Esophagus squamous epithelium (tissue), 5 donors: ENCODE results near the gene MAP1A. TPM values are rescaled to one million over a fixed set of nuclear protein-coding genes. Genes with fewer than 3 reads are reported as not detected.
"Not testable (repeated sequence)": the region's sequence is repeated elsewhere in the genome, so short reads cannot be mapped to it uniquely, and the experiment has no call there.

Experiments used
- DNase-seq: peaks from one replicate; lab custom pipeline; 2025; lab: John Stamatoyannopoulos, UW
- H3K27ac ChIP-seq, 4 donors: fragments of 200-600 bp; sonication (generic); one replicate each; pipeline ENCODE4 v1.5.1; 2016 to 2019; ENCODE audit warnings: mild to moderate bottlenecking in 1 of 4
- H3K27me3 ChIP-seq, 4 donors: fragments of 200-600 bp; sonication (generic); 1 replicate in 3 of 4; 2 replicates in 1 of 4; pipeline versions ENCODE4 v1.5.1 to v1.6.0; 2017 to 2021; ENCODE audit warnings: antibody characterized with exemption in 1 of 4
- H3K36me3 ChIP-seq, 3 donors: fragments of 200-600 bp; sonication (generic); one replicate each; pipeline ENCODE4 v1.5.1; 2016 to 2019
- H3K4me1 ChIP-seq, 3 donors: fragments of 200-600 bp; sonication (generic); one replicate each; pipeline ENCODE4 v1.5.1; 2017 to 2019
- H3K4me3 ChIP-seq, 4 donors: fragments of 200-600 bp; sonication (generic); 1 replicate in 3 of 4; 2 replicates in 1 of 4; pipeline ENCODE4 v1.5.1; 2016 to 2019; ENCODE audit warnings: mild to moderate bottlenecking in 2 of 4, moderate library complexity in 1 of 4
- H3K9me3 ChIP-seq, 3 donors: fragments of 200-600 bp; sonication (generic); one replicate each; pipeline ENCODE4 v1.5.1; 2016 to 2019
- POLR2A ChIP-seq, 4 donors: fragments of 450-650 bp; IDR thresholded peaks; one replicate each; pipeline ENCODE4 v1.6.1; 2017; ENCODE audit warnings: antibody characterized with exemption in 4 of 4, mild to moderate bottlenecking in 4 of 4, moderate library complexity in 3 of 4
- WGBS, 2 donors: methylation state at CpG; one replicate each; pipeline ENCODE4 v1.1.5; 2018; 5-methylcytosine and 5-hydroxymethylcytosine counted together
- intact Hi-C: fragments of 100-400 bp; cut with DNase I; formaldehyde crosslinking; loops from one replicate; pipeline ENCODE4 v1.15.0; 2022
- total RNA-seq, 4 donors: library from RNA; depleted of rRNA; stranded (reverse); fragments of >200 nt; gene quantifications; one replicate each; pipeline ENCODE4 v1.1.0, GENCODE V29; 2016
- TF ChIP-seq, protein P1 (sequence below), 6 experiments: fragments of 450-650 bp in 4 of 6; fragments of 200-600 bp in 2 of 6; sonication (generic) in 2 of 6; IDR thresholded peaks; one replicate each; pipeline ENCODE4 v1.5.1; 2016 to 2019; ENCODE audit warnings: antibody characterized with exemption in 6 of 6, mild to moderate bottlenecking in 4 of 6, moderate library complexity in 4 of 6
- donor health status: DM: yes; HTN: yes; CAD: no.

MAP1A gene
- total RNA-seq, 4 donors from 2014 or later = 0.53 to 5.9 (median 2.3) TPM

DNA sequence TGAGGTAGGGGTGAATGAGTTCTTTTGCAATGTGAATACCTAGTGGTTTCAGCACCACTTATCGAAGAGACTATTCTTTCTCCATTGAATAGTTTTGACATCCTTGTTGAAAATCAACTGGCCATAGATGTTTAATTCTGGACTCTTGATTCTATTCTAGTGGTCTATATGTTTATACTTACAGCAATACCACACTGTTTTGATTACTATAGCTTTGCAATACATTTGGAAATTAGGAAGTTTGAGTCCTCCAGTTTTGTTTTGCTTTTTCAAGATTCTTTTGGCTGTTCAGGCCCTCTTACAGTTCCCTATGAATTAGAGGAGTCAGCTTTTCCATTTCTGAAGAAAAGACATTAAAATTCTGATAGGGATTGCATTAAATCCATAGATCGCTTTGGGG, 30.1 kb downstream of the MAP1A start:
- H3K27ac ChIP-seq = no peak overlapping the region
- peaks cover 0 to 6% (median 0%) of the 10 kb centered on the region in 3 donors for H3K9me3 ChIP-seq
- WGBS, 2 donors = 92 to 96% methylated on average over 2 of the region's 2 CpGs
- no peak overlapping the region for H3K4me3 ChIP-seq
- no peaks in the 10 kb centered on the region for H3K4me1 ChIP-seq
- H3K36me3 ChIP-seq = peaks cover 0 to 47% (median 0%) of the 10 kb centered on the region in 3 donors
- H3K27me3 ChIP-seq = no peaks in the 10 kb centered on the region
- TF ChIP-seq, protein P1, sequence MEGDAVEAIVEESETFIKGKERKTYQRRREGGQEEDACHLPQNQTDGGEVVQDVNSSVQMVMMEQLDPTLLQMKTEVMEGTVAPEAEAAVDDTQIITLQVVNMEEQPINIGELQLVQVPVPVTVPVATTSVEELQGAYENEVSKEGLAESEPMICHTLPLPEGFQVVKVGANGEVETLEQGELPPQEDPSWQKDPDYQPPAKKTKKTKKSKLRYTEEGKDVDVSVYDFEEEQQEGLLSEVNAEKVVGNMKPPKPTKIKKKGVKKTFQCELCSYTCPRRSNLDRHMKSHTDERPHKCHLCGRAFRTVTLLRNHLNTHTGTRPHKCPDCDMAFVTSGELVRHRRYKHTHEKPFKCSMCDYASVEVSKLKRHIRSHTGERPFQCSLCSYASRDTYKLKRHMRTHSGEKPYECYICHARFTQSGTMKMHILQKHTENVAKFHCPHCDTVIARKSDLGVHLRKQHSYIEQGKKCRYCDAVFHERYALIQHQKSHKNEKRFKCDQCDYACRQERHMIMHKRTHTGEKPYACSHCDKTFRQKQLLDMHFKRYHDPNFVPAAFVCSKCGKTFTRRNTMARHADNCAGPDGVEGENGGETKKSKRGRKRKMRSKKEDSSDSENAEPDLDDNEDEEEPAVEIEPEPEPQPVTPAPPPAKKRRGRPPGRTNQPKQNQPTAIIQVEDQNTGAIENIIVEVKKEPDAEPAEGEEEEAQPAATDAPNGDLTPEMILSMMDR (IDR thresholded peaks at IDR 0.05) = no peak
- TF ChIP-seq POLR2A (IDR thresholded peaks at IDR 0.05) = no peak
- intact Hi-C loops = no loop called here
- no peak for DNase-seq

DNA sequence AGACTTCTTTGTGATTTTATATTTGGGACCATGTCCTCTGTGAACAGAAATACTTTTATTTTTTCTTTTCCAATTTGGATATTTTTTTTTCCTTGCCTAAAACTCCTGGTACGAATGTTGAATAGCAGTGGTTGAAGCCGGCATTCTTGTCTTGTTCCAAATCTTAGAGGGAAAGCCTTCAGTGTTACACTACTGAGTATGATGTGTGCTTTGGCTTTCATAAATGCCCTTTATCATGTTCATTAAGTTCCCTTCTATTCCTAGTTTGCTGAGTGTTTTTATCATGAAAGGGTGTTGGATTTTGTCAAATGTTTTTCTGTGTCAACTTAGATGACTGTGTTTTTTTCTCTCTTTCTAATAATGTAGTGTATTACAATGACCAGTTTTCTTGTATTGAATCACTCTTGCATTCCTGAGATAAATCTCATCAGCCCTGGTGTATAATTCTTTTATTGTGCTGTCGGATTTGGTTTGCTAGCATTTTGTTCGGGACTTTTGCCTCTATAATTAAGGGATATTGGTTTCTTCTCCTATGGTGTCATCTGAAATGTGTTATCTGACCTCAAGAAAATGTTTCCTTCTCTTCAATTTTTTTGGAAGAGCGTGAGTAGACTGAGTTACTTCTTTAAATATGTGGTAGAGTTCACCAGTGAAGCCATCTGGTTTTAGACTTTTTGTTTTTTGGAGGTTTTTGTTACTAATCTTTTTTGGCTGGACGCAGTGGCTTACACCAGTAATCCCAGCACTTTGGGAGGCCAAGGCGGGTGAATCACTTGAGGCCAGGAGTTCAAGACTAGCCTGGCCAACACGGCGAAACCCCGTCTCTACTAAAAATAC, 33.3 kb downstream of the MAP1A start:
- intact Hi-C loops = no loop called here

DNA sequence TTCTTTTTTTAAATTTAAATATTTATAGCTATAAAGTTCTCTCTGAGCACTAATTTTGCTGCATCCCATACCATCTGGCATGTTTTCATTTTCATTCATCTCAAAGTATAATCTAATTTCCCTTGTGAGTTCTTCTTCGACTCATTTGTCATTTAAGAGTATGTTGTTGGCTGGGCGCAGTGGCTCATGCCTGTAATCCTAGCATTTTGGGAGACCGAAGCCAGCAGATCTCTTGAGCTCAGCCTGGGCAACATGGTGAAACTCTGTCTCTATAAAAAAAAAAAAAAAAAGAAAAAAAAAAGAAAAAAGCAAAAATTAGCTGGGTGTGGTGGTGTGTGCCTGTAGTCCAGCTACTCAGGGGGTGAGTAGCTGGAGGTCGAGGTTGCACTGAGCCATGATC, 34.8 kb downstream of the MAP1A start:
- Histone ChIP-seq H3K27me3 (no peaks in the 10 kb centered on the region), H3K36me3 (peaks cover 0 to 77% (median 0%) of the 10 kb centered on the region in 3 donors), H3K4me1 (no peaks in the 10 kb centered on the region), H3K4me3 (no peak overlapping the region), H3K27ac (no peak overlapping the region), H3K9me3 (peaks cover 0 to 6% (median 0%) of the 10 kb centered on the region in 3 donors)
- intact Hi-C loops = no loop called here
- no peak for DNase-seq
- WGBS, 2 donors = 90 to 95% methylated on average over 4 of the region's 4 CpGs
- TF ChIP-seq, protein P1 (IDR thresholded peaks at IDR 0.05) = no peak
- TF ChIP-seq POLR2A (IDR thresholded peaks at IDR 0.05) = no peak

More for the DNA sequence above, 33.3 kb downstream of the MAP1A start:
- TF ChIP-seq POLR2A (IDR thresholded peaks at IDR 0.05) = no peak
- TF ChIP-seq, protein P1 (IDR thresholded peaks at IDR 0.05) = no peak
- Histone ChIP-seq H3K27me3 (no peaks in the 10 kb centered on the region), H3K4me3 (no peak overlapping the region), H3K9me3 (peaks cover 0 to 6% (median 0%) of the 10 kb centered on the region in 3 donors), H3K27ac (no peak overlapping the region), H3K36me3 (peaks cover 0 to 68% (median 0%) of the 10 kb centered on the region in 3 donors), H3K4me1 (no peaks in the 10 kb centered on the region)
- DNase-seq = no peak
- 66 to 78% methylated on average over 9 to 10 of the region's 10 CpGs for WGBS, 2 donors

DNA sequence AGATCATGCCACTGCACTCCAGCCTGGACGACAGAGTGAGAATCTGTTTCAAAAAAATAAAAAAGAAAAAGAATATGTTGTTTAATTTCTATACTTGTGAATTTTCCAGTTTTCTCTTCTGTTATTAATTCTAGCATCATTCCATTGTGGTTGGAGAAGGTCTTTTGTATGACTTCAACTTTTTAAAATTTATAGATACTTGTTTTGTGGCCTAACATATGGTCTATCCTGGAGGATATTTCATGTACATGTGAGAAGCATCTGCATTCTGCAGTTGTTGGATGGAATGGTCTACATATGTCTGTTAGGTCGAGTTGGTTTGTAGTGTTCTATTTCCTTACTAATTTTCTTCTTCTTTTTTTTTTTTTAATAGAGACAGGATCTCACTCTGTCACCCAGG, 35.6 kb downstream of the MAP1A start:
- WGBS, 2 donors = 63 to 71% methylated on average over 2 of the region's 2 CpGs
- TF ChIP-seq POLR2A (IDR thresholded peaks at IDR 0.05) = no peak
- TF ChIP-seq, protein P1 (IDR thresholded peaks at IDR 0.05) = no peak
- no peaks in the 10 kb centered on the region for H3K4me1 ChIP-seq
- DNase-seq = no peak
- H3K9me3 ChIP-seq = no peaks in the 10 kb centered on the region
- H3K27ac ChIP-seq = no peak overlapping the region
- no peak overlapping the region for H3K4me3 ChIP-seq
- H3K27me3 ChIP-seq = no peaks in the 10 kb centered on the region
- intact Hi-C loops = no loop called here
- H3K36me3 ChIP-seq = peaks cover 0 to 79% (median 0%) of the 10 kb centered on the region in 3 donors

DNA sequence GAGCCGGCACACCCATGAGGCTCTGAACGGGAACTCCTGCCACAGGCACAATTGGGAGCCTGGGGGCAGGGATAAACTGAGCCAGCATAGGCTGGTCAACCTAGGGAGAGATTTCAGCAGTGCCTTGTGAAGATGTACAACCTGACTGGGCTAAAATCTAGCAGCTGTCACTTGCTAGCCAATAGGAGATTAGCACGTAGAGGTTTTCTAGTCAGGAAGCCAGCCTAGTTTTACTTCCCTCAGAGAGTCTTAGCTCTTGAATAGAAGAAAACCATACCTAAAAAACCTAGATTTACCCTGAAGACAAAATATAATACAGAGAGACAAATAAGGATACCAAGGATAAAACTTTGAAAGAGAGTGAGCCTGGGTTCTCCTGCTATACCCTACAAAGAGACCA, 45.3 kb downstream of the MAP1A start:
- H3K27ac ChIP-seq, H3K4me3 ChIP-seq, H3K4me1 ChIP-seq, H3K9me3 ChIP-seq, intact Hi-C loops, H3K27me3 ChIP-seq, DNase-seq: not testable (repeated sequence)
- H3K36me3 ChIP-seq = peaks cover 0 to 16% (median 3%) of the 10 kb centered on the region in 3 donors
- no CpG with 5 or more reads among the region's 3 CpGs for WGBS, 2 donors

DNA sequence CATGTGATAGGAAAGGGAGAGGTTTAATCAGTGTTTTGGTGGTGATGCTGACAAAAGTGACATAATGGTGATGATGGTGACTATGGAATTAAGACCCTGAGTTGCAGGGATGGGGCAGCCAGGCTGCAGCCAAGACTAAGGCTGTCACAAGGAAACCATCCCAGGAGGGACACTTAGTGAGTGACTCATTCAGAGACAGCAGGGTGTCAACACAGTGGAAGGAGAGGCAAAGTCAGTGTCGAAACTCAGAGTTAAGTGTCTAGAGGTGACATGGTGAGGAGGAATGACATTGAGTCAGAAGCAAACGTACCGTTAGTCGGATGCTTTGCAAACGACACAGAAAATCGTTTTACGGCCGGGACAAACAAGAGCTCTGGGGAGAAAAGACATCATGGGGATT, 46.4 kb downstream of the MAP1A start:
- H3K4me3 ChIP-seq, H3K4me1 ChIP-seq, DNase-seq, H3K27me3 ChIP-seq, H3K36me3 ChIP-seq, H3K27ac ChIP-seq, H3K9me3 ChIP-seq, intact Hi-C loops: not testable (repeated sequence)
- WGBS, 2 donors = no CpG with 5 or more reads among the region's 8 CpGs

DNA sequence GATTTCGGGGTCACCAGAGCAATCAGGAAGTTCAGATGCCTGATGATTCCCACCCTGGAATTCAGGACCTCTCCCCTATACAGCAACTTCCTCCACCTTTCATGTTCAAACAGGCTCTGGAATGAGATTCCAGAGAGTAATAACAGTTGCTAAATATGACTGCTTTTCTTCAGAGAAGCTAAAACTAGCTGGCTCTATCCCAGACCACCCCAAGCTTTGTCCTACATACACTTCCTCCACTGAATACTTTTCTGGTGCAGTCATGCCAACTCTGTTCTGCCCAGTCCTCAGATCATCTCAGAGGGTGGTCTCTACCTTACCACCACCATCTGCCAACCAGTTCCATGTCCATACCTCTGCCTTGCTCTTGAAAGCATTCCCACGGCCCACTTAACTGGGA, 49.2 kb downstream of the MAP1A start:
- H3K4me3 ChIP-seq, H3K4me1 ChIP-seq, intact Hi-C loops, H3K27ac ChIP-seq, H3K27me3 ChIP-seq, H3K36me3 ChIP-seq, DNase-seq, H3K9me3 ChIP-seq: not testable (repeated sequence)
- no CpG with 5 or more reads among the region's 2 CpGs for WGBS, 2 donors

DNA sequence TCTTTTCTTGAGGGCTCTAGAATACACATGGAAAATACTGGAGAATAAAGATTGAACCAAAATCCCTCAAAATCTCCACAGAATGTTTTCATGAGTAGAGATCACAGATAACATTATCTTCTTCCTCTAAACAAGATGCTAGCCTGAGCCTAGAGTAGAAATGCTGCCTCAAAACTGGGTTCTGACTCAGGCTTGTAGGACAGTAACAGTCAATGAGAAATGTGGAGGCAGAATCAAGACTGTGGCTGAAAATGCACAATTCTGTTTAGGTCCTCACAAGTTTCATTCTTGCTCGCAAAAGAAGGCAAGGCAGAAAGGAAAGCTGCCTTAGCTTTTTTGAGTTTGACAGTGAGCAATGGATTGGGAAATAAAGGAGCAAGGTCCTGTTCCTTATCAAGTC, 57.2 kb downstream of the MAP1A start:
- intact Hi-C loops, H3K36me3 ChIP-seq, DNase-seq, H3K4me3 ChIP-seq, H3K4me1 ChIP-seq, H3K9me3 ChIP-seq, H3K27ac ChIP-seq, H3K27me3 ChIP-seq: not testable (repeated sequence)
- no CpG with 5 or more reads among the region's 1 CpG for WGBS, 2 donors
